GM18951 (cell line): ENCODE results near the gene SH3RF3.
"Not testable (repeated sequence)": the region's sequence is repeated elsewhere in the genome, so short reads cannot be mapped to it uniquely, and the experiment has no call there.

Experiments used
- POLR2A ChIP-seq: IDR thresholded peaks from 4 replicates; pipeline ENCODE4 v1.6.1; 2011; ENCODE audit warnings: mild to moderate bottlenecking; ENCODE audit not compliant: insufficient read length, insufficient read depth; ENCODE audit errors: extremely low read depth
- in situ Hi-C: fragments of 300-500 bp; cut with MboI; formaldehyde crosslinking; loops from one replicate; pipeline ENCODE4 v1.12.0; 2022; ENCODE audit warnings: low sequenced_read_pairs, mixed read lengths, inconsistent platforms; ENCODE audit not compliant: unreplicated experiment

Gene SH3RF3

DNA sequence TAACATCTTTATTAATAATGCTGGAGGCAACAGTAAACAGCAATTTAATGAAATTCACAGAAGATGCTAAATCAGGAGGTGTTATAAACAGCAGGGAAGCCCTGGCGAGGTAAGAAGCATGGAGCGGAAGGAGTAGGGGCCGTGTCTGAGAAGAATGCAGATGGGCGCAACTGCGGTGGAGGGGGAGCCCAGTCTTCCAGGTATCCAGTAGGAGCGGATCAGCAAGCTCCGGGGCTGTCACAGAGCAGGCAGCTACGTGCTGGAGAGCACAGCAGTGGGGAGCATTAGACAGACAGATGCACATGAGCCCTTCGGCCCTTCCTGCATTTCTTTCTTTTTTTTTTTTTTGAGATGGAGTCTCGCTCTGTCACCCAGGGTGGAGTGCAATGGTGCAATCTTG, 82.3 kb downstream of the SH3RF3 start:
- no peak for TF ChIP-seq POLR2A
- in situ Hi-C loops: no loop called here

- in situ Hi-C loops: no loop called here
Observed at GRCh38 chr2:109212836-109213563, 84.0 kb downstream of the SH3RF3 start.

DNA sequence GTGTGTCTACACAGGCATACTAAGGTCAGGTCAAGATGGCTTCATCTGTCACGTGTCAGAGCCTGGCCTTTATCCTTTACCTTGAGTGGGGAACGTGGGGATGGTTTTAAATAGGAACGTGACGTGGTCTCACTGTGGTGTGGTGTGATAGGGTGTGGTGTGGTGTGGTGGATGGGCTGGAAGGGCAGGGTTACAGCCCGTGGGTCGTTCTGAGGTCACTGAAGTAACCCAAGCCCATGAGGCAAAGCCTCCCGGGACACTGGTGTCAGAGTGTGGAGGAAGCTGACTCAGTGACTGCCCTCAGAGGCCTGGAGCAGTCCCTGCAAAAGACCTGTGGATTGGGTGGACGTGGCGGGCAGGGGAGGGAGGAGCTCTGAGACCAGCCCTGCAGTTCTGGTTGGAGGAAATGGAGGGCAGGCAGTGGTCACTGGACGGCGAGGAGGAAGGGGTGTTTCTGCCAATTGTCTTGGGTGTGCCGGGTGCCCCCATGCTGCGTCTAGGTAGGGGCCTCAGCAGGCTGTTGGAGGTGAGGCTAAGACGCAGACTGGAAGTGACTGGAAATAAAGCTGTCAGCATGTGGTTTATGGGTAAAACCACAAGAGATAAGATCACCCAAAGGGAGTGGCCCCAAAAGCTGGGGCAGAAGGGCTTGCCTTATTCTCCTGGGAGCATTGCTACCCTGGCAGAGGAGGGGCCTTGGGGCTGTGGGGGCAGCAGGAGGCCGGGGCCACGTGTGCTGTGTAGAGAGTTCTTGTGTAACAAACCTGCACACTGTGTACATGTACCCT, 84.8 kb downstream of the SH3RF3 start:
- in situ Hi-C loops: no loop called here
- no peak for TF ChIP-seq POLR2A

More at GRCh38 chr2:109212836-109213563, 84.0 kb downstream of the SH3RF3 start:
- no peak for TF ChIP-seq POLR2A

DNA sequence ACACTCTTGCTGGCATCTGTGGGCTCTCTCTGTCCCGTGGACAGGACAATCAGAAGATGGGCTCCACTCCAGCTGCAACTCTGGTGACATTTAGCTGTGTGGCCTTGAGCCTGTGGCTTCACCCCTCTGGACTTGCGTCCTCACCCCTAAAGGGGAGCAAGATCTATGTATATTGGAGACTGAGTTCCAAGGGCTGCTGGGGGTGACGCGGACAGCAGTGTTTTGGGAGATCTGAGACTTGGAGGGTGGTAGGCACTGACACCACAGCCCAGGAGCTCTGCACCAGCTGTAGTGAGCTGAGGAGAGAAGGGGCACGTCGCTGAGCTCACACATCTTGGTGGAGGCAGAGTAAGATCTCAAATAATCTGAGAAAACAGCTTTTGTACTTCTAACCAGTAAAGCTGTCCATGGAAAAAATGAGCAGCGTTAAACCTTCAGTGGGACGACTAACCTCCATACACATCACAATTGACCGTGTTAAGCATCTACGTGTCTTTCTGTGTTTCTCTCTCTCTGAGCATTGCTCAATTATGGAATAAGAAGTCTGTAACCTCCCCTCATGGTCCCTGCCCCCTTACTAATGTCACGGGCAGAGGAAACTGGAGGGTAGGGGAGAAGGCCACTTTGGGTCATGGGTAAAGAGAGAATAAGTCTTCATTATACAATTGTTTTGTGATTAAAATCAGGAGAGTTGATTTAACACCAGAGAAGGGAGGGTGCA, 85.8 kb downstream of the SH3RF3 start:
- in situ Hi-C loops: no loop called here

DNA sequence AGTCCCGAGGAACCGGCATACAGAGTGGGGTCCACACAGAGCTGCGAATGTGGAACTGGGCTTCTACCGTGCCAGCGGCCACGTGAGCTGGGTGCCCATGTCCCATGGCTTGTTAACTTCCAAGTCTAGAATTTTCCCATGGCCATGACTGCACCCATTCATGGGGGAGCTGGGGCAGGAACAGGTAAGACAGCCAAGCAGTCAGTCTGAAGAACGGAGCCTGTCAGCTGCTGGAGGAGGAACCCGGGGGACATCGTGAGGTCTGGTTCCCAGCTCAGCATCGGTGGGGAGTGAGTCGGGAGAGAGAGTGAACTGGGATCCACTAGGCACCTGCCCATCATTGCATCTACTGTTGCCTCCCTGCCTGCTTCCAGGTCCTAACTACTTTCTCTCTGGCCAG, 86.9 kb downstream of the SH3RF3 start:
- no peak for TF ChIP-seq POLR2A
- in situ Hi-C loops: no loop called here

More for the DNA sequence above, 85.8 kb downstream of the SH3RF3 start:
- TF ChIP-seq POLR2A: no peak

DNA sequence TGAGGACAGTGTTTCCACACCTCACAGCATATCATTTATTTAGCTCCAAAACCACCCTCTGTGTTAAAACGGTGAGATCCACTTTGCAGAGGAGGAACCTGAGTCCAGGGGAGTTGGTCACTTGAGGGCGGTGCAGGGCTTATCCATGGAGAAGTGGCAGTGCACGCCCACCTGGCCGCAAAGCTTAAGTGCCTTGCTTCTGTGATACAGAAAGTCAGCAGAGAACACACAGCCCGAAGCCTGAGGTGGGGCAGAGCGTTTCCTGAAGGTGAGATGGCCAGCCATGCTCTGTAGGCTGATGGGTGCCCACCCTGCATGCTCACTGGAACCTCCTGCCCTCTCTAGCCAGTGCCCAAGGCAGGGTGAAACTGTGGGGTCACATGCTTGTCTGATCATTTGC, 87.3 kb downstream of the SH3RF3 start:
- in situ Hi-C loops: no loop called here
- TF ChIP-seq POLR2A: no peak

DNA sequence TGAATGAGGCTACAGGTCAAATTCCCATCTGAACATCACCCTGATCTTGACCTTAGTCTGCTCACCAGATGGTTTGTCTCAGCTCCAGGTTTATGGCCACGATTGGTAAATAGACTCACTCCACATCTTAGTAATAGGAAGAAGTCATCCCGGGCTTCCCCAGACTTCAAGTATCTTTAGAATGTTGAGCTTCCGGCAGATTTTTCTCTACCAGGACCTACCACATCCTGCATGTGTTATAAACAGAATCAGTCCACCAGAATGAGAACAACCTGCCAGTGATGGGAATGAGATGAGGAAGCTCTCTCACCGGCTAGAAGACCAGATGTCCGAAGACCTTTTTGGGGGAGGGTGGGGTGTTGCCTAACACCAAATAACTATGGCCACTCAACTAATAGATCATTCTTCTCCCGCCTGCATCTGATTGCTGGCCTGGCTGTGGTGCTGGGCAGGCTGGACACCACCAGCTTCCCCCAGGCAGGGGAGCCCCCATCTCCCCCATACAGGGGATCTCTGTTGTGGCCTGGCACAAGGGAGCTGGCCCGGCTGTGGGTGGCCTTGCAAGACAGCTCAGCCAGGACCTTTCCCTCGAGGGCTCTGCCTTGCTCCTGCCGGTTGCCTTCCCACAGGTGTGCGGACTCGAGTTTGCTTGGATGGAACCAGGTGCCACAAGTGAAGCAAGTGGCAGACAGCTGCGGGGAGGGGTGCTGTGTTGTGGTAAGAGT, 88.5 kb downstream of the SH3RF3 start:
- in situ Hi-C loops: no loop called here
- TF ChIP-seq POLR2A: no peak

GRCh38 chr2:109218087-109218791, 89.2 kb downstream of the SH3RF3 start:
- no peak for TF ChIP-seq POLR2A
- in situ Hi-C loops: no loop called here

DNA sequence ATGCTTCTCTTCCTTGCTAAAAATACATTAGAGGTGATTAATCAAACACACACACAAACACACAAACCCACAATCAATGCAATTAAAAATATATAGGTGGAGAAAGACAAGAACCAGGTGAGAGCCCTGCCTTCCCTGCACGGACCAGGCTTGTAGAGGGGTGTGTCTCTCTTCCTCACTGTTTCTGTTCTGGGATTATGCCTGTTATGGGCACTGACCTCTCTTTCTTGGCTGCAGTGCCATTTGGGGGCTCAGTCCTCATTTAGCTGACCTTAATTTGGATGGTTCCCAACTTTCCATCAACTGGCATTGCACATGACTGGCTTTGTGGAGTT, 89.8 kb downstream of the SH3RF3 start:
- in situ Hi-C loops: no loop called here
- TF ChIP-seq POLR2A: no peak

DNA sequence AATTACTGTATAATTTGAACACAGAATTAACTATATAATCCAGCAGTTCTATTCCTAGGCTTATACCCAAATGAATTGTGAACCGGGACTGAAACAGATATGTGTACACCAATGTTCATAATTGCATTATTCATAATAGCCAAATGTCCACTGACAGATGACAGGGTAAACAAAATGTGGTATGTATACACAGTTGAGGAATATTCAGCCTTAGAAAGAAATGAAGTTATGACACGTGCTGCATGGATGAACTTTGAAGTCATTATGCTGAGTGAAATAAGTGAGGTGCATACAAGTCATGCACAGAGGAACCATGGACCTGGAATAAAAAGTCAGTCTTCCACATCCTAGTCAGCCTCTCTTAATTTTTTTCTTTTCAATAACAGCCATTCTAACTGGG, 91.9 kb downstream of the SH3RF3 start:
- in situ Hi-C loops: no loop called here
- TF ChIP-seq POLR2A: no peak

DNA sequence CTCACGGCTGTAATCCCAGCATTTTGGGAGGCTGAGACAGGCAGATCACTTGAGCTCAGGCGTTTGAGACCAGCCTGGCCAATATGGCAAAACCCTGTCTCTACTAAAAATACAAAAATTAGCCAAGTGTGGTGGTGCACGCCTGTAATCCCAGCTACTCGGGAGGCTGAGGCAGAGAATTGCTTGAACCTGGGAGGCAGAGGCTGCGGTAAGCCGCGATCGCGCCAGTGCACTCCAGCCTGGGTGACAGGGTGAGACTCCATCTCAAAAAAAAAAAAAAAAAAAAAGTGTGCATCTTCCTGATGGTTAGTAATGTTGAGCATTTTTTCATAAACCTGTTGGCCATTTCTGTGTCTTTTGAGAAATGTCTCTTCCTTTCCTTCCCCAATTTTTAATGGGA, 92.3 kb downstream of the SH3RF3 start:
- in situ Hi-C loops: not testable (repeated sequence)

GRCh38 chr2:109222422-109222821, 93.4 kb downstream of the SH3RF3 start:
- no peak for TF ChIP-seq POLR2A
- in situ Hi-C loops: no loop called here
